HepG2 (cell line): ENCODE data around the gene RNU6-8. TPM values are rescaled to one million over a fixed set of nuclear protein-coding genes. Genes with fewer than 3 reads are reported as not detected.

ENCODE experiments used
- CBX2 ChIP-seq, 2 experiments: fragments of 200-600 bp in 1 of 2; sonication (generic); formaldehyde crosslinking in 1 of 2; IDR thresholded peaks; 2 replicates each; pipeline versions ENCODE4 v1.7.0 to v1.8.1; 2018 to 2022; ENCODE audit warnings: low read depth in 2 of 2, low read length in 1 of 2, mild to moderate bottlenecking in 1 of 2, missing genetic modification reagents in 1 of 2
- CREBL2 ChIP-seq: sonication (generic); formaldehyde crosslinking; IDR thresholded peaks from 2 replicates; pipeline ENCODE4 v1.8.1; 2023; ENCODE audit warnings: missing genetic modification reagents, mild to moderate bottlenecking, borderline replicate concordance
- FIP1L1 ChIP-seq: fragments of 200-400 bp; formaldehyde crosslinking; IDR thresholded peaks from 2 replicates; pipeline ENCODE4 v1.6.1; 2018; ENCODE audit warnings: low read depth, mild to moderate bottlenecking, low read length, moderate library complexity, borderline replicate concordance; ENCODE audit not compliant: insufficient read depth
- FLYWCH1 ChIP-seq: sonication (generic); formaldehyde crosslinking; IDR thresholded peaks from 2 replicates; pipeline ENCODE4 v1.8.1; 2023; ENCODE audit warnings: mild to moderate bottlenecking, missing genetic modification reagents
- HDAC6 ChIP-seq: fragments of 200-600 bp; sonication (generic); IDR thresholded peaks from 2 replicates; pipeline ENCODE4 v1.7.0; 2017; ENCODE audit warnings: mild to moderate bottlenecking, antibody characterized with exemption, low read length, low read depth
- HNF4A ChIP-seq: sonication (generic); formaldehyde crosslinking; IDR thresholded peaks from 2 replicates; pipeline ENCODE4 v1.4.0; 2020; ENCODE audit warnings: missing genetic modification reagents
- HOXA5 ChIP-seq: sonication (generic); formaldehyde crosslinking; IDR thresholded peaks from 2 replicates; pipeline ENCODE4 v1.4.0; 2020; ENCODE audit warnings: missing genetic modification reagents
- KAT2B ChIP-seq: fragments of 150-350 bp; IDR thresholded peaks from 2 replicates; pipeline ENCODE4 v1.6.1; 2014; ENCODE audit warnings: low read depth, low read length, borderline replicate concordance
- KDM1A ChIP-seq: IDR thresholded peaks from 2 replicates; pipeline ENCODE4 v1.6.1; 2016; ENCODE audit warnings: missing compliant biosample characterization
- KDM3A ChIP-seq: IDR thresholded peaks from 2 replicates; pipeline ENCODE4 v1.6.1; 2018; ENCODE audit warnings: low read depth, missing compliant biosample characterization
- KLF13 ChIP-seq: sonication (generic); formaldehyde crosslinking; IDR thresholded peaks from 2 replicates; pipeline ENCODE4 v1.4.0; 2020; ENCODE audit warnings: mild to moderate bottlenecking, missing genetic modification reagents
- MXD4 ChIP-seq: IDR thresholded peaks from 2 replicates; pipeline ENCODE4 v1.6.1; 2016; ENCODE audit warnings: mild to moderate bottlenecking, missing biosample characterization, missing genetic modification reagents
- NFIC ChIP-seq: IDR thresholded peaks from 2 replicates; pipeline ENCODE4 v1.6.1; 2012; ENCODE audit warnings: mild to moderate bottlenecking, low read length, inconsistent platforms
- NFYC ChIP-seq: IDR thresholded peaks from 2 replicates; pipeline ENCODE4 v1.6.1; 2016; ENCODE audit warnings: missing genetic modification reagents, missing compliant biosample characterization
- RBFOX2 ChIP-seq: fragments of 200-400 bp; formaldehyde crosslinking; IDR thresholded peaks from 2 replicates; pipeline ENCODE4 v1.6.1; 2017; ENCODE audit warnings: low read depth, mild to moderate bottlenecking, low read length
- RBM39 ChIP-seq: fragments of 200-400 bp; formaldehyde crosslinking; IDR thresholded peaks from one replicate; pipeline ENCODE4 v1.6.1; 2018; ENCODE audit warnings: antibody characterized with exemption, mild to moderate bottlenecking, low read depth, low read length; ENCODE audit not compliant: poor library complexity, severe bottlenecking
- RNF2 ChIP-seq: fragments of 450-650 bp; conservative IDR thresholded peaks from 2 replicates; pipeline ENCODE4 v1.6.1; 2016; ENCODE audit warnings: low read depth
- TGIF2 ChIP-seq: IDR thresholded peaks from 2 replicates; pipeline ENCODE4 v1.6.1; 2016; ENCODE audit warnings: control low read depth, missing compliant biosample characterization
- TRAFD1 ChIP-seq: sonication (generic); formaldehyde crosslinking; IDR thresholded peaks from 2 replicates; pipeline ENCODE4 v1.5.1; 2020; ENCODE audit warnings: missing genetic modification reagents, mild to moderate bottlenecking, borderline replicate concordance
- XBP1 ChIP-seq: sonication (generic); formaldehyde crosslinking; IDR thresholded peaks from 2 replicates; pipeline ENCODE4 v1.5.0; 2020; ENCODE audit warnings: missing genetic modification reagents
- ZNF101 ChIP-seq: sonication (generic); formaldehyde crosslinking; IDR thresholded peaks from 2 replicates; pipeline ENCODE4 v1.4.0; 2020; ENCODE audit warnings: mild to moderate bottlenecking, low read depth, missing genetic modification reagents, borderline replicate concordance
- ZNF296 ChIP-seq: sonication (generic); formaldehyde crosslinking; conservative IDR thresholded peaks from 2 replicates; pipeline ENCODE4 v1.5.0; 2020; ENCODE audit warnings: mild to moderate bottlenecking, missing genetic modification reagents
- ZNF556 ChIP-seq: sonication (generic); formaldehyde crosslinking; IDR thresholded peaks from 2 replicates; pipeline ENCODE4 v1.4.0; 2020; ENCODE audit warnings: mild to moderate bottlenecking, missing genetic modification reagents, borderline replicate concordance
- ZNF652 ChIP-seq: IDR thresholded peaks from 2 replicates; pipeline ENCODE4 v1.6.1; 2016; ENCODE audit warnings: low read depth, borderline replicate concordance
- ZNF737 ChIP-seq: sonication (generic); formaldehyde crosslinking; IDR thresholded peaks from 2 replicates; pipeline ENCODE4 v1.5.0; 2020; ENCODE audit warnings: missing genetic modification reagents, mild to moderate bottlenecking, borderline replicate concordance
- ZNF766 ChIP-seq: sonication (generic); formaldehyde crosslinking; IDR thresholded peaks from 2 replicates; pipeline ENCODE4 v1.5.0; 2020; ENCODE audit warnings: missing genetic modification reagents, borderline replicate concordance
- ZSCAN9 ChIP-seq: IDR thresholded peaks from 2 replicates; pipeline ENCODE4 v1.6.1; 2016; ENCODE audit warnings: borderline replicate concordance
- ZUFSP ChIP-seq: sonication (generic); formaldehyde crosslinking; IDR thresholded peaks from 2 replicates; pipeline ENCODE4 v1.9.0; 2021; ENCODE audit warnings: missing genetic modification reagents, mild to moderate bottlenecking, borderline replicate concordance
- polyA plus RNA-seq, 8 experiments: library from polyadenylated mRNA; depleted of rRNA in 3 of 8; stranded (reverse) in 7 of 8; unstranded in 1 of 8; fragments of >200 nt; fragmentation: Illumina TruSeq in 4 of 8; extraction: Trizol in 4 of 8; gene quantifications; 2 replicates each; pipeline versions ENCODE4 v1.2.1 to v1.2.3, GENCODE V29; 2011 to 2016; ENCODE audit warnings: low read depth in 4 of 8, missing spikeins in 1 of 8, mixed read lengths in 1 of 8; ENCODE audit not compliant: insufficient read depth in 1 of 8
- total RNA-seq, 5 experiments: library from RNA; depleted of rRNA; stranded (reverse); fragments of >200 nt; fragmentation: Illumina TruSeq; extraction: Trizol; gene quantifications; 2 replicates each; pipeline ENCODE4 v1.2.3, GENCODE V29; 2016; ENCODE audit warnings: low read depth in 1 of 5

Gene RNU6-8
- total and polyA plus RNA-seq, 2 of the 13 experiments (the other 11 are each of a cell fraction or from before 2014, with no cell fraction given): under 0.01 TPM; not detected in 1

GRCh38 chr14:32201193-32201815 lies 1.8 kb downstream of the RNU6-8 start (continued):
- peak; percentile 96; the same call in 1 of the 2 replicates for TF ChIP-seq ZNF766 (CRISPR knock-in tag)
- peak; percentile 86 for TF ChIP-seq TRAFD1 (CRISPR knock-in tag)
- TF ChIP-seq MXD4 (CRISPR knock-in tag): peak; percentile 97
- no peak for TF ChIP-seq KAT2B
- TF ChIP-seq FLYWCH1 (CRISPR knock-in tag): no peak; the same call in 1 of the 2 replicates
- TF ChIP-seq FIP1L1: peak; percentile 86; the same call in 1 of the 2 replicates
- TF ChIP-seq RNF2: peak; percentile 89
- TF ChIP-seq HOXA5 (CRISPR knock-in tag): peak; percentile 99
- TF ChIP-seq ZNF737 (CRISPR knock-in tag): peak; percentile 96; the same call in 1 of the 2 replicates
- peak; percentile 79; the same call in 1 of the 2 replicates for TF ChIP-seq ZSCAN9 (CRISPR knock-in tag)
- TF ChIP-seq RBFOX2: peak; percentile 92
- TF ChIP-seq HNF4A (CRISPR knock-in tag): peak; percentile 98
- peak; percentile 46; the same call in 1 of the 2 replicates for TF ChIP-seq NFYC
- TF ChIP-seq ZUFSP (CRISPR knock-in tag): no peak
- peak; percentile 71 for TF ChIP-seq TGIF2 (CRISPR knock-in tag)
- peak; percentile 55; the same call in 1 of the 2 replicates for TF ChIP-seq CREBL2
- peak; percentile 99 for TF ChIP-seq RBM39
- TF ChIP-seq ZNF101: peak; percentile 43; the same call in 1 of the 2 replicates
- TF ChIP-seq NFIC: no peak
- peak; percentile 38 for TF ChIP-seq KDM1A
- no peak for TF ChIP-seq HDAC6
- peak; percentile 96; the same call in 1 of the 2 replicates for TF ChIP-seq KLF13 (CRISPR knock-in tag)
- no peak; the same call in 1 of the 2 replicates for TF ChIP-seq ZNF652 (CRISPR knock-in tag)
- TF ChIP-seq ZNF296: no peak
- no peak for TF ChIP-seq XBP1 (CRISPR knock-in tag)
- TF ChIP-seq CBX2 (IDR thresholded peaks at IDR 0.05; ENCODE audit: low read depth, low read length): no peak
- peak; percentile 81 for TF ChIP-seq CBX2 (CRISPR knock-in tag; IDR thresholded peaks at IDR 0.05; ENCODE audit: low read depth)
- peak; percentile 87; the same call in 1 of the 2 replicates for TF ChIP-seq KDM3A
- TF ChIP-seq ZNF556 (CRISPR knock-in tag): peak; percentile 97
